Mesothelial cell of epicardium (in vitro differentiated cells): Measurements from ENCODE around the gene PLPP6. TPM values are rescaled to one million over a fixed set of nuclear protein-coding genes. Genes with fewer than 3 reads are reported as not detected.
"Not testable (repeated sequence)": the region's sequence is repeated elsewhere in the genome, so short reads cannot be mapped to it uniquely, and the experiment has no call there.

Experiments
- DNase-seq, 2 experiments: peaks; one replicate each; pipeline ENCODE4 v3.0.0; 2021; ENCODE audit warnings: low spot score in 2 of 2; ENCODE audit not compliant: unreplicated experiment in 2 of 2
- H3K27ac Mint-ChIP-seq: 2 replicates; pipeline ENCODE4 v1.8.0; 2021; ENCODE audit warnings: mixed read lengths
- H3K27me3 Mint-ChIP-seq: 2 replicates; pipeline ENCODE4 v1.8.0; 2021; ENCODE audit warnings: low read depth, mixed read lengths
- H3K36me3 Mint-ChIP-seq: 2 replicates; pipeline ENCODE4 v1.8.0; 2021; ENCODE audit warnings: mixed read lengths
- H3K4me1 Mint-ChIP-seq: 2 replicates; pipeline ENCODE4 v1.8.0; 2021; ENCODE audit warnings: mixed read lengths
- H3K4me3 Mint-ChIP-seq: 2 replicates; pipeline ENCODE4 v1.8.0; 2021; ENCODE audit warnings: mild to moderate bottlenecking, moderate library complexity, mixed read lengths
- H3K9me3 Mint-ChIP-seq: 2 replicates; pipeline ENCODE4 v1.8.0; 2021; ENCODE audit warnings: mixed read lengths
- total RNA-seq: library from RNA; stranded (reverse); gene quantifications from 3 replicates; pipeline ENCODE4 v1.2.1, GENCODE V29; 2021
- TF ChIP-seq, protein P1 (sequence below): fragments of 200-600 bp; sonication (generic); IDR thresholded peaks from one replicate; pipeline ENCODE4 v1.5.0; 2021; ENCODE audit warnings: antibody characterized with exemption; ENCODE audit not compliant: unreplicated experiment

Gene PLPP6
- total RNA-seq, 1 donor from 2014 or later = 11.8 TPM

DNA sequence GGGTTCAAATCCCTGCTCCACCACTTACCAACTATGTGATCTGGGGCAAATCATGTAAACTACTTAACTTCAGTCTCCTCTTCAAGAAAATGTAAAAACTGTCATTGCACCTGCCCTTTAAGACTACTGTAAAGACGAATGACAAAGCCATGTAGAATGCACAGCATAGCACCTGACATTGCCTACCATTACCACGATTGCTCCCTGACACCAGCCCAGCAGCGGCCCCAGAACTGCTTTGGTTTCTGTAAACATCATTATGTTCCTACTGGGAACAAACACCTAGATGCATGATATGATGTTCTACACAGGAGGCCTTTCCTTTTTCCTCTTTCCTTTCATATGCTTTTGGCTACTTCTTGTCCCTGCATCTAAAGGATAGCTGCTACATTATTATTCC lies 23.1 kb upstream of the PLPP6 start:
- Mint-ChIP-seq H3K36me3 (no peaks in the 10 kb centered on the region), H3K9me3 (no peaks in the 10 kb centered on the region), H3K27me3 (no peaks in the 10 kb centered on the region), H3K4me3 (no peak overlapping the region), H3K27ac (no peak overlapping the region), H3K4me1 (no peaks in the 10 kb centered on the region)
- TF ChIP-seq, protein P1, sequence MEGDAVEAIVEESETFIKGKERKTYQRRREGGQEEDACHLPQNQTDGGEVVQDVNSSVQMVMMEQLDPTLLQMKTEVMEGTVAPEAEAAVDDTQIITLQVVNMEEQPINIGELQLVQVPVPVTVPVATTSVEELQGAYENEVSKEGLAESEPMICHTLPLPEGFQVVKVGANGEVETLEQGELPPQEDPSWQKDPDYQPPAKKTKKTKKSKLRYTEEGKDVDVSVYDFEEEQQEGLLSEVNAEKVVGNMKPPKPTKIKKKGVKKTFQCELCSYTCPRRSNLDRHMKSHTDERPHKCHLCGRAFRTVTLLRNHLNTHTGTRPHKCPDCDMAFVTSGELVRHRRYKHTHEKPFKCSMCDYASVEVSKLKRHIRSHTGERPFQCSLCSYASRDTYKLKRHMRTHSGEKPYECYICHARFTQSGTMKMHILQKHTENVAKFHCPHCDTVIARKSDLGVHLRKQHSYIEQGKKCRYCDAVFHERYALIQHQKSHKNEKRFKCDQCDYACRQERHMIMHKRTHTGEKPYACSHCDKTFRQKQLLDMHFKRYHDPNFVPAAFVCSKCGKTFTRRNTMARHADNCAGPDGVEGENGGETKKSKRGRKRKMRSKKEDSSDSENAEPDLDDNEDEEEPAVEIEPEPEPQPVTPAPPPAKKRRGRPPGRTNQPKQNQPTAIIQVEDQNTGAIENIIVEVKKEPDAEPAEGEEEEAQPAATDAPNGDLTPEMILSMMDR = no peak
- DNase-seq = no peak

DNA sequence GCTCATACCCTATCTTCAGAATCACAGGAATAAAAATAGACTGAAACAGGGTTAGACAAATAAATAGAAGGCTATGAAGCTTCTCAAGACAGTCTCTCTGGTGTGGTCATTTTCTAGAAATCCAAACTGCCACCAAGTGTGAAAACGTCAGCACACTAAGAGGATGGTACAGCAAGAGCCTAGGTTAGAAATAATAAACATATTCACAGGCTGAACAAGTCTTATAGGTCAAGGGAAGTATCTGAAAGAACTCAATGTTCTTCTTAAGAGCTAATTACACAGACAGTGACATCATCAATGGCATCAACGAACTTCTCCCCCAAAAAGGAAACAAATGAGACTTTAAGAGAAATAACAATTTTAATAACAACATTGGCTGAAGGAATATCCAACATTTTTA lies 22.7 kb upstream of the PLPP6 start:
- no peak for DNase-seq
- Mint-ChIP-seq H3K4me3 (no peak overlapping the region), H3K4me1 (no peaks in the 10 kb centered on the region), H3K9me3 (no peaks in the 10 kb centered on the region), H3K27me3 (no peaks in the 10 kb centered on the region), H3K27ac (no peak overlapping the region), H3K36me3 (no peaks in the 10 kb centered on the region)
- TF ChIP-seq, protein P1 = no peak

DNA sequence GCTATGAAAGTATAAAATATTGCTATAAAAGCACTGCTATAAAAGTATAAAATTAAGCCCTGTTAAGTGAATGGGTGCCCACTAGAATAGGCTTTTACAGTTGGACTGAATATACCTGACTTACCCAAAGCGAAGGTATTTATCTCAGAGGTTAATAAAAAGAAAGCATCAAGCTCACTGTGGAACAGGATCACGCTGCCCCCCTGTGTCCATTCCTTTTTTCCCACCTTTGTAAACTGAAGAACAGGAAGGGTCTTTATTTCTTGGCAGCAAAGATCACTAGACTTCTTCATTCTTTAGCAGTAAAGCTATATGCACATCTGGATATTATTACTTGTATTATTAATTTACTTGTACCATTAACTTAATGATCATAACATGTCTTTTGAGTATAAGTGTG lies 22.1 kb upstream of the PLPP6 start:
- Mint-ChIP-seq H3K4me3 (no peak overlapping the region), H3K27me3 (no peaks in the 10 kb centered on the region), H3K4me1 (no peaks in the 10 kb centered on the region), H3K9me3 (no peaks in the 10 kb centered on the region), H3K27ac (no peak overlapping the region), H3K36me3 (no peaks in the 10 kb centered on the region)
- no peak for DNase-seq
- TF ChIP-seq, protein P1 = peak; percentile 13

DNA sequence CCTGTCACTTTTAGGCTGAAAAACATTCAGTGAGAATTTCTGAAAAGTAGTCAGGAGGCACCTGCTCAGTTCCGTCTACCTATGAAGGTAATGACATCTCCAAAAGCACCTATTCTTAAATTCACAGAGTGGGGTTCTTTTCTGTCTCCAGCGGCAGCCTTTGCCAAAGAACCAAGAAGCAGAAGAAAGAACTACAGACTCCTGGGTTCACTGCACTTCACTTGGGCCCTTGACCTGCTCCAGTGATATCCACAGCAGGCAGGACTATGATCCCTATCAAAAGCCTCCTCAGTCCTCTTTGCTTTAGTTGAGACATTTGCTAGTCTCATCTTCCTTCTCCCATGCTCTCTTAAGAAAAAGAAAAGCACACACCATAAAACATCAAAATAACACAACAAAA lies 19.7 kb upstream of the PLPP6 start:
- Mint-ChIP-seq H3K4me3 (no peak overlapping the region), H3K36me3 (no peaks in the 10 kb centered on the region), H3K27ac (no peak overlapping the region)

DNA sequence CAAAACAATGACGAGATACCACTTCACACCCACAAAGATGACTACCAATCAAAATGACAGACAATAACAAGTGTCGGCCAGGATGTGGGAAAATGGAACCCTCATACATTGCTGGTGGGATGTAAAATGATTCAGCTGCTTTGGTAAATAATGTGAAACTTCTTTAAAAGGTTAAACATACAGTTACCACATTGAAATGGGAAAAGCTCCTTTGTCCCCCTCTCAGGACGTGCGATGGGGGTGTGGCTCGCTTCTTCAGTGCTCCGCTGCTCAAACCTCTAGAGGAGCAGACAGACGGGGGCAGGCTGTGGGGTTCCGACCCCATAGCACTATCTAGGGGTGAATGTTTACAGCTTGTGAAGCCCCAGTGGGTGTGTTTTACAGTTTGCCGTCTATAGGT lies 8.0 kb upstream of the PLPP6 start:
- no peak overlapping the region for H3K27ac Mint-ChIP-seq
- H3K27me3 Mint-ChIP-seq = no peaks in the 10 kb centered on the region
- H3K4me1 Mint-ChIP-seq = no peaks in the 10 kb centered on the region
- peaks cover 2% of the 10 kb centered on the region for H3K9me3 Mint-ChIP-seq
- H3K4me3 Mint-ChIP-seq = no peak overlapping the region
- TF ChIP-seq, protein P1 = no peak
- DNase-seq = no peak
- H3K36me3 Mint-ChIP-seq = peaks cover 3% of the 10 kb centered on the region

More for the DNA sequence above, 19.7 kb upstream of the PLPP6 start:
- TF ChIP-seq, protein P1 = no peak
- DNase-seq = no peak
- H3K9me3 Mint-ChIP-seq = no peaks in the 10 kb centered on the region
- H3K27me3 Mint-ChIP-seq = no peaks in the 10 kb centered on the region
- no peaks in the 10 kb centered on the region for H3K4me1 Mint-ChIP-seq

DNA sequence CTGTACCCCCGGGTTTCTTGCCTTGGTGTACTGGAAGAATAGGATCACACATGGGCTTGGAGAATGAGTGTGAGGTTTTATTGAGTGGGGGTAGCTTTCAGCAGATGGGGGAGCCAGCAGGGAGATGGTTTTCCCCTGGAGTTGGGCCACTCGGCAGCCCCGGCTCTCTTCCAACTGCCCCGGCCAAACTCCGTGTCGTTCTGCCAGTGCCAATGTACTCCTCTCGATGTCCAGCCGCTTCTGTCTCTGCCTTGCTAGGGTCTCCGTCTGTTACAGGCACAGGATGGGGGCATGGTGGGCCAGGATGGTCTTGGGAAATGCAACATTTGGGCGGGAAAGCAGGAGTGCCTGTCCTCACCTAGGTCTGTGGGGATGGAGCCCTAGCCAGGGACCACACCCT lies 7.6 kb upstream of the PLPP6 start:
- Mint-ChIP-seq H3K27me3 (no peaks in the 10 kb centered on the region), H3K9me3 (no peaks in the 10 kb centered on the region), H3K36me3 (peaks cover 1% of the 10 kb centered on the region), H3K4me3 (no peak overlapping the region), H3K27ac (no peak overlapping the region), H3K4me1 (no peaks in the 10 kb centered on the region)
- DNase-seq = no peak
- TF ChIP-seq, protein P1 = no peak

DNA sequence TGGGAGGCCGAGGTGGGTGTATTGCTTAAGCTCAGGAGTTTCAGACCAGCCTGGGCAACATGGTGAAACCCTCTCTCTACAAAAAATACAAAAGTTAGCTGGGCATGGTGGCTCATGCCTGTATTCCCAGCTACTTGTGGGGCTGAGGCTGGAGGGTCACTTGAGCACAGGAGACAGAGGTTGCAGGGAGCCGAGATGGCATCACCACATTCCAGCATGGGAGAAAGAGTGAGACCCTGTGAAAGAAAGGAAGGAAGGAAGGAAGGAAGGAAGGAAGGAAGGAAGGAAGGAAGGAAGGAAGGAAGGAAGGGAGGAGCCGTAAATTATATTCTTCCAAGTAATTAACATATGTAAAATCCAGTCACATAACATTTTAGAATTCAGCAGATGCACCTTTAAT lies 5.9 kb upstream of the PLPP6 start:
- H3K4me1 Mint-ChIP-seq, DNase-seq, H3K27ac Mint-ChIP-seq, H3K9me3 Mint-ChIP-seq, H3K4me3 Mint-ChIP-seq, H3K36me3 Mint-ChIP-seq, H3K27me3 Mint-ChIP-seq: not testable (repeated sequence)
